Measurements from ENCODE around the gene BTBD16. TPM values are rescaled to one million over a fixed set of nuclear protein-coding genes. Genes with fewer than 3 reads are reported as not detected.

The BTBD16 gene
- total and polyA plus RNA-seq, 2 donors (not counting 3 experiments of a cell fraction or from before 2014, with no cell fraction given), result 0.04 TPM; not detected in 1

DNA sequence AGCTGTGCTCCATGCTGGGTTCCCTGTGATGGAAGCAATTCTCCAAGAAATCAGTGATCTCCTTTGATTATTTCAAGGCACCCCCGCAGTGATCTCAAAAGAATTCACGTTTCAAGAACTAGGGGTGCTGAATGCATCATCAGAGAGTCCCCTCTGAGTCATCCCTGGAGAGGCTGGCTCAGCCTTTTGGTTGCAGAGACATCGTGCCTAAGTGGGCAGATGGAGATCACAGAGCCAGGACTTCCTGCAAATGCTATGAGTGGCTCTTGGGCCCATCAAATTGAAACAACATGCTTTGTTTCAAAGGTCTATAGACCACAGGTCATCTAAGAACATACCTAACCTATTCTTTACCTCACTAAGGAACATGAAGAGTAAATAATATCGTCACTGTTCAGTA lies 61.9 kb downstream of the BTBD16 start:
- Histone ChIP-seq H3K27me3 (ENCODE audit: control insufficient read depth in 2 of 2, insufficient read depth in 2 of 2, low read length in 2 of 2) (peaks cover 0 to 2% of the 10 kb centered on the region in 2 experiments), H3K4me2 (ENCODE audit: insufficient read depth, low read length) (no peak overlapping the region), H3K4me1 (ENCODE audit: control insufficient read depth, extremely low read depth, insufficient read depth, low read length) (no peaks in the 10 kb centered on the region), H3K9me1 (replicated peaks; ENCODE audit: control insufficient read depth, extremely low read depth, insufficient read depth, low read length) (no peaks in the 10 kb centered on the region), H4K20me1 (replicated peaks; ENCODE audit: control insufficient read depth, extremely low read depth, insufficient read depth, low read length) (no peaks in the 10 kb centered on the region), H3K36me3 (ENCODE audit: control insufficient read depth in 2 of 2, extremely low read depth in 1 of 2, insufficient read depth in 2 of 2, low read length in 2 of 2) (no peaks in the 10 kb centered on the region), H2AFZ (ENCODE audit: low read depth, low read length) (no peak overlapping the region), H3K4me3 (replicated peaks in 1 of 3; ENCODE audit: insufficient read depth in 1 of 3, low read depth in 1 of 3, low read length in 3 of 3) (no peak overlapping the region), H3K9me3 (replicated peaks; ENCODE audit: control insufficient read depth, insufficient read depth, low read length) (no peaks in the 10 kb centered on the region), H3K27ac (ENCODE audit: insufficient read depth, low read depth, low read length) (no peak overlapping the region), H3K9ac (replicated peaks; ENCODE audit: extremely low read depth, insufficient read depth, low read length) (no peak overlapping the region), H3K79me2 (ENCODE audit: control insufficient read depth, insufficient read depth, low read length) (no peaks in the 10 kb centered on the region)
- no peak for DNase-seq (ENCODE audit: low read depth, low spot score)
- BruUV-seq (replicated peaks), result no TSS peak
- FAIRE-seq, result no peak
- dilution Hi-C loops (cut with MboI; ENCODE audit: extremely low pct_ligation_motif_present, low sequenced_read_pairs), result no loop called here
- TF ChIP-seq FOS (IDR thresholded peaks at IDR 0.05; ENCODE audit: borderline replicate concordance, insufficient read depth, low read length), result no peak
- TF ChIP-seq, protein P1, sequence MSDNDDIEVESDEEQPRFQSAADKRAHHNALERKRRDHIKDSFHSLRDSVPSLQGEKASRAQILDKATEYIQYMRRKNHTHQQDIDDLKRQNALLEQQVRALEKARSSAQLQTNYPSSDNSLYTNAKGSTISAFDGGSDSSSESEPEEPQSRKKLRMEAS (IDR thresholded peaks at IDR 0.05; ENCODE audit: insufficient read depth, insufficient read length), result no peak
- no peak for TF ChIP-seq JUN (IDR thresholded peaks at IDR 0.05; ENCODE audit: borderline replicate concordance, insufficient read depth, insufficient read length, low read depth)
- TF ChIP-seq, protein P2, sequence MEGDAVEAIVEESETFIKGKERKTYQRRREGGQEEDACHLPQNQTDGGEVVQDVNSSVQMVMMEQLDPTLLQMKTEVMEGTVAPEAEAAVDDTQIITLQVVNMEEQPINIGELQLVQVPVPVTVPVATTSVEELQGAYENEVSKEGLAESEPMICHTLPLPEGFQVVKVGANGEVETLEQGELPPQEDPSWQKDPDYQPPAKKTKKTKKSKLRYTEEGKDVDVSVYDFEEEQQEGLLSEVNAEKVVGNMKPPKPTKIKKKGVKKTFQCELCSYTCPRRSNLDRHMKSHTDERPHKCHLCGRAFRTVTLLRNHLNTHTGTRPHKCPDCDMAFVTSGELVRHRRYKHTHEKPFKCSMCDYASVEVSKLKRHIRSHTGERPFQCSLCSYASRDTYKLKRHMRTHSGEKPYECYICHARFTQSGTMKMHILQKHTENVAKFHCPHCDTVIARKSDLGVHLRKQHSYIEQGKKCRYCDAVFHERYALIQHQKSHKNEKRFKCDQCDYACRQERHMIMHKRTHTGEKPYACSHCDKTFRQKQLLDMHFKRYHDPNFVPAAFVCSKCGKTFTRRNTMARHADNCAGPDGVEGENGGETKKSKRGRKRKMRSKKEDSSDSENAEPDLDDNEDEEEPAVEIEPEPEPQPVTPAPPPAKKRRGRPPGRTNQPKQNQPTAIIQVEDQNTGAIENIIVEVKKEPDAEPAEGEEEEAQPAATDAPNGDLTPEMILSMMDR (IDR thresholded peaks at IDR 0.05; ENCODE audit: extremely low read depth in 1 of 2, insufficient read depth in 1 of 2, low read depth in 1 of 2, low read length in 2 of 2), result no peak
- no peak for TF ChIP-seq POLR2AphosphoS5 (IDR thresholded peaks at IDR 0.05; ENCODE audit: insufficient read depth, low read depth, low read length)
- TF ChIP-seq GATA2 (IDR thresholded peaks at IDR 0.05; ENCODE audit: insufficient read depth, insufficient read length, low read depth, low read length), result no peak
- TF ChIP-seq EZH2 (IDR thresholded peaks at IDR 0.05; ENCODE audit: borderline replicate concordance, low read depth, low read length, severe bottlenecking), result no peak
- TF ChIP-seq MYC (IDR thresholded peaks at IDR 0.05; ENCODE audit: low read depth, low read length), result no peak
- no peak for TF ChIP-seq POLR2A (IDR thresholded peaks at IDR 0.05; ENCODE audit: low read depth, low read length)
- ChIA-PET CTCF (interaction anchor here (1.1 kb wide), 1 partner anchor 34 kb away, joined by 3 read pairs; no protein-coding TSS in a partner anchor), POLR2A (no interaction called here)
- intact Hi-C loops (cut with micrococcal nuclease), result no loop called here
